T-helper 17 cell (primary cell): ENCODE results near the gene KRTAP10-2. TPM values are rescaled to one million over a fixed set of nuclear protein-coding genes. Genes with fewer than 3 reads are reported as not detected.

Experiments
- ATAC-seq: fragments of 150-1000 bp; cut with Tn5 transposase; 2 replicates; pipeline ENCODE4 v1.10.0; 2021; ENCODE audit warnings: mild to moderate bottlenecking, moderate library complexity
- DNase-seq, 3 donors: peaks; one replicate each; pipeline versions ENCODE4 v3.0.0 to v3.0.0-alpha.2; 2020 to 2021
- H3K9me3 ChIP-seq: one replicate; pipeline ENCODE4 v1.7.0; 2013; ENCODE audit warnings: low read length, mild to moderate bottlenecking; ENCODE audit not compliant: control insufficient read depth, poor library complexity, severe bottlenecking
- H3K27ac Mint-ChIP-seq: one replicate; pipeline ENCODE4 v1.8.0; 2022; ENCODE audit warnings: mild to moderate bottlenecking, moderate library complexity, mixed read lengths
- H3K27me3 Mint-ChIP-seq: one replicate; pipeline ENCODE4 v1.8.0; 2022; ENCODE audit warnings: mixed read lengths
- H3K36me3 Mint-ChIP-seq: one replicate; pipeline ENCODE4 v1.8.0; 2022; ENCODE audit warnings: low read depth, mixed read lengths
- H3K4me1 Mint-ChIP-seq: one replicate; pipeline ENCODE4 v1.8.0; 2022; ENCODE audit warnings: mild to moderate bottlenecking, mixed read lengths
- H3K4me3 Mint-ChIP-seq: one replicate; pipeline ENCODE4 v1.8.0; 2022; ENCODE audit warnings: mild to moderate bottlenecking, moderate library complexity, mixed read lengths
- total RNA-seq, 4 donors: library from RNA in 2 of 4; stranded (reverse) in 2 of 4; gene quantifications; one replicate each; pipeline ENCODE4 v1.2.3 and lab custom pipeline; 2022 to 2026

Gene KRTAP10-2
- total RNA-seq, 2 donors from 2014 or later, result not detected

- ATAC-seq (no peak), DNase-seq (no peak)
- H3K9me3 ChIP-seq, result no peaks in the 10 kb centered on the region
- Mint-ChIP-seq H3K4me3 (no peak overlapping the region), H3K27me3 (peaks cover 4% of the 10 kb centered on the region), H3K4me1 (peaks cover 2% of the 10 kb centered on the region), H3K27ac (no peak overlapping the region), H3K36me3 (no peaks in the 10 kb centered on the region)
Measured at GRCh38 chr21:44519346-44520325, 31.7 kb downstream of the KRTAP10-2 start.

GRCh38 chr21:44518686-44519085 is 32.6 kb downstream of the KRTAP10-2 start:
- peaks cover 4% of the 10 kb centered on the region for H3K27me3 Mint-ChIP-seq
- H3K9me3 ChIP-seq, result no peaks in the 10 kb centered on the region
- H3K36me3 Mint-ChIP-seq, result no peaks in the 10 kb centered on the region
- H3K27ac Mint-ChIP-seq, result no peak overlapping the region
- H3K4me3 Mint-ChIP-seq, result no peak overlapping the region
- DNase-seq, result no peak
- H3K4me1 Mint-ChIP-seq, result peaks cover 2% of the 10 kb centered on the region
- ATAC-seq, result no peak

- DNase-seq (no peak), ATAC-seq (no peak)
- Mint-ChIP-seq H3K27me3 (peaks cover 4% of the 10 kb centered on the region), H3K4me3 (no peak overlapping the region), H3K4me1 (peaks cover 2% of the 10 kb centered on the region), H3K36me3 (no peaks in the 10 kb centered on the region), H3K27ac (peak overlapping the region; percentile 41)
- no peaks in the 10 kb centered on the region for H3K9me3 ChIP-seq
Measured at GRCh38 chr21:44517175-44517899, 34.0 kb downstream of the KRTAP10-2 start.

- Mint-ChIP-seq H3K27ac (peak overlapping the region; percentile 41), H3K36me3 (no peaks in the 10 kb centered on the region), H3K4me1 (peaks cover 2% of the 10 kb centered on the region), H3K27me3 (peaks cover 4% of the 10 kb centered on the region), H3K4me3 (no peak overlapping the region)
- DNase-seq, result no peak
- no peaks in the 10 kb centered on the region for H3K9me3 ChIP-seq
- no peak for ATAC-seq
Measured at GRCh38 chr21:44516828-44517174, 34.5 kb downstream of the KRTAP10-2 start.

- peak overlapping the region; percentile 41 for H3K27ac Mint-ChIP-seq
- no peaks in the 10 kb centered on the region for H3K9me3 ChIP-seq
- DNase-seq, result no peak
- no peak for ATAC-seq
- no peak overlapping the region for H3K4me3 Mint-ChIP-seq
- H3K4me1 Mint-ChIP-seq, result peaks cover 2% of the 10 kb centered on the region
- no peaks in the 10 kb centered on the region for H3K36me3 Mint-ChIP-seq
- H3K27me3 Mint-ChIP-seq, result peaks cover 4% of the 10 kb centered on the region
Measured at GRCh38 chr21:44516342-44516741, 35.0 kb downstream of the KRTAP10-2 start.

- Mint-ChIP-seq H3K4me3 (no peak overlapping the region), H3K4me1 (peaks cover 2% of the 10 kb centered on the region), H3K27ac (no peak overlapping the region), H3K27me3 (peaks cover 4% of the 10 kb centered on the region), H3K36me3 (no peaks in the 10 kb centered on the region)
- DNase-seq (no peak), ATAC-seq (no peak)
- no peaks in the 10 kb centered on the region for H3K9me3 ChIP-seq
Measured at GRCh38 chr21:44515359-44516165, 35.7 kb downstream of the KRTAP10-2 start.

- H3K36me3 Mint-ChIP-seq, result no peaks in the 10 kb centered on the region
- H3K4me1 Mint-ChIP-seq, result peaks cover 2% of the 10 kb centered on the region
- H3K9me3 ChIP-seq, result no peaks in the 10 kb centered on the region
- no peak overlapping the region for H3K27ac Mint-ChIP-seq
- H3K4me3 Mint-ChIP-seq, result no peak overlapping the region
- ATAC-seq (no peak), DNase-seq (no peak)
- H3K27me3 Mint-ChIP-seq, result no peaks in the 10 kb centered on the region
Measured at GRCh38 chr21:44514746-44515358, 36.5 kb downstream of the KRTAP10-2 start.

- H3K4me3 Mint-ChIP-seq, result no peak overlapping the region
- DNase-seq, result no peak
- H3K36me3 Mint-ChIP-seq, result no peaks in the 10 kb centered on the region
- no peaks in the 10 kb centered on the region for H3K27me3 Mint-ChIP-seq
- H3K27ac Mint-ChIP-seq, result no peak overlapping the region
- H3K4me1 Mint-ChIP-seq, result peaks cover 2% of the 10 kb centered on the region
- H3K9me3 ChIP-seq, result no peaks in the 10 kb centered on the region
- ATAC-seq, result no peak
Measured at GRCh38 chr21:44514218-44514520, 37.1 kb downstream of the KRTAP10-2 start.

GRCh38 chr21:44513389-44514217 is 37.7 kb downstream of the KRTAP10-2 start:
- DNase-seq, result no peak
- no peaks in the 10 kb centered on the region for H3K9me3 ChIP-seq
- no peak for ATAC-seq
- Mint-ChIP-seq H3K27ac (no peak overlapping the region), H3K4me3 (no peak overlapping the region), H3K27me3 (no peaks in the 10 kb centered on the region), H3K36me3 (no peaks in the 10 kb centered on the region), H3K4me1 (peaks cover 2% of the 10 kb centered on the region)

- Mint-ChIP-seq H3K4me3 (peak overlapping the region; percentile 12), H3K27ac (no peak overlapping the region), H3K27me3 (no peaks in the 10 kb centered on the region), H3K4me1 (peaks cover 2% of the 10 kb centered on the region), H3K36me3 (no peaks in the 10 kb centered on the region)
- DNase-seq (no peak), ATAC-seq (no peak)
- H3K9me3 ChIP-seq, result no peaks in the 10 kb centered on the region
Measured at GRCh38 chr21:44512496-44513388, 38.6 kb downstream of the KRTAP10-2 start.

- Mint-ChIP-seq H3K4me1 (peaks cover 2% of the 10 kb centered on the region), H3K36me3 (no peaks in the 10 kb centered on the region), H3K27ac (no peak overlapping the region), H3K27me3 (no peaks in the 10 kb centered on the region), H3K4me3 (no peak overlapping the region)
- ATAC-seq (no peak), DNase-seq (no peak)
- no peaks in the 10 kb centered on the region for H3K9me3 ChIP-seq
Measured at GRCh38 chr21:44511938-44512275, 39.4 kb downstream of the KRTAP10-2 start.
